ENCODE data around the gene POMGNT2. TPM values are rescaled to one million over a fixed set of nuclear protein-coding genes. Genes with fewer than 3 reads are reported as not detected.
A peak's percentile ranks its signal among the peaks of the same experiment; 100 is the strongest.

Gene POMGNT2
- total RNA-seq (ENCODE audit: insufficient read depth, low replicate concordance): 20.0 TPM

DNA sequence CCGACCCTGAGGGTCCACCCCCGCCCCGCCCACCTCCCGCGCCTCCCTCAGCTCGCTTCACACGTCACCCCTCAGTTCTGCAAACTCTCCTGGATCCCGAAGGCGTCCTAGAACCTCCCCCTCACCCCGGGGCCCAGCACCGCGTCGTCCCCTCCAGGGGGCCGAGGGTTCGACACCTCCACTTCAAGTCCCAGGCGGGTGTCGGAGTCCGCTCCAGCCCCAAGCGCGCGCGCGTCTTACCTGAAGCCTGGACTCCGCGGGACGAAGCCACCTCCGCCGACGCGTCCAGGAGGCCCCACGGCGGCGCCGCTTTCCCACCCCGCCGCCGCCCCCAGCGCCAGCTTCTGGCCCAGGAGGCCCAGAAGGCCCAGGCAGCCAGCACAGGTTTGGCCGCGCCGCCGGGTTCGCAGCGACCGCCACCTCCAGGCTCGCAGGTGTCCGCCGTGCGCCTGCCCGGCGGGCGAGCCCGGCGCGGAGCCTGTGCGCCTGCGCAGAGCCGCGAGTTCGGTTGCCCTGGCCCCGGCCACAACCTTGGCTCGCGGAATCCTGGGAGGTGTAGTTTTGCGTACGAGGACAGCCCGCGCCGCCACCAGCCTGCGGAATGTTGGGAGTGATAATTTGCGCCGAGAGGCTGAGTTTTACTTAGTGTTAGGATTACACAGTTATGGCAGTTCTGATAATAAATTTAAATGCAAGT, at the start of gene POMGNT2:
Gene POMGNT2, minus strand, starts transcription at position 484 of the 697 bp plus-strand sequence. CDS start 24,648 bp downstream, outside the sequence.
- peak; percentile 88 for DNase-seq (ENCODE audit: low spot score)

DNA sequence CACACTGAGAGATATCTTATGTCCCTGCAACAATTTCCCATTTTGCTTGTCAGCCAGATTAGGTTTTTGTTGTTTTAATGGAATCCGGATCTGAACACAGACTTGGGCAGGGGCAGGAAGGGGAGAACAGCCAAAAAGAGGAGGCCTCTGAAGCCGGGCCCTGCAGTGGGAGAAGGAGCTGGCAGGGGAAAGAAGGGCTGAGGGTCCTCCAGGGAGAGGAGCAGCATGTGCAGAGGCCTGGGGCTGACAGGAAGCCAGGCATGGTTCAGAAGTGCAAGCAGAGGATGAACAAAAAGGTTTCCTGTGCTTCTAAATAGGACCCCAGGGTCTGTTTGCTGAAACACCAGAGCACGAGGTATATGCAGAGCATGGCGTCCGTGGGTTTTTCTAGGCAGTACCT, 49.1 kb upstream of the POMGNT2 start:
- DNase-seq (ENCODE audit: low spot score): no peak

DNA sequence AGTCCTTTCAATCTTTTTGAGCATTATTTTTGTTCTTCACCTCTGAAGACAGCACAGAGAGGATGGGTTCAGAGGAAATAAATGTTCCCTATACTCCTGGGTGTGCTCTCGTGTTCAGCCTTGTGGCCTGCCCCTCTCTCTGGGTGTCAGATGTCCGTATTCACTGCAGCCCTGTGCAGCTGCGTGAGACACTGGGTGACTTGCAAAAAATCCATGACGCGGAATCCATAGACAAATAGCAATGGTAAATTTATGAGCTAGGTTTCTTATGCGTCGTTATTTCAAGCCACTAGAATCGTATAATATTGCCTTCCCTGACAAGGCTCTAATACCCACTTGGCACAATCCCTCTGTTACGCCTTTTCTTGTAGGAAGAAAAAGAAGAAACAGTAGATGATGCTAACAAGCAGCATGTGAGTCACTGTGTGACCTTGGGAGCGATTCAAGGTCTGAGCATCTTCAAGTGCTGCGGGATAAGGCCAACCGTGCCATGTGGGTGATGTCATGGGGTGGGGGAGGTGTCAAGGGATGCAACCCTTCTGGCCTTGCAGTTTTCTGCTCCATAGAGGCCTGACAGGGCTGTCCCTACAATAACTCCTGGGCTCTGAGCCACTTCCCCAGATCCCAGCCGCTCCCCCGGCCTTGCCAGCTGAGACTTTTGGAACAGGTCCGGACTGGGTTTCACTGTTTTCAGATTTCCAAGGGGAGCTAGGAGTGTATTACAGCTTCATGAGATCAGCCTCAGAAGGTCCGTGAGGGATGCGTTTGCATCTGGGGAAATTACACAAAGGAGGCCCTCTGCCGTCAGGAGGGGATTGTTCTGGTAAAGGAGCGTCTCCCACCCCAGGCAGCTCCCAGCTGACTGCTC, 47.6 kb upstream of the POMGNT2 start:
- DNase-seq (ENCODE audit: low spot score): peak; percentile 98

DNA sequence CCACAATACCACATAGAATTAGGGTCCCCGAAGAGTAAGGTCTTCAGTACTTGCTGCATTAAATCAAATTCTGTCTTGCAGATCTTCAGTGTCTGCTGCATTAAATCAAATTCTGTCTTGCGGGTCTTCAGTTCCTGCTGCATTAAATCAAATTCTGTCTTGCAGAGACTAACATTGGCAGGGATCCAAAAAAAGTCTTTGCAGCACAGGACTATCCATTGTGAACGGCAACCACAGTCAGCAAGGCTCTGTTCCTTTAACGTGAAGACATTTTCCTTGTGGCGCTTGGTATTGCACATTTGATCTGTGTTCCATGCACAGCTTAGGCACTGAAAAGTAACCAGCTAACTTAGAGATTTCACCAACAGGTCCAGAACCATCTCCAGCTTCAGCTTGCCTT, 46.8 kb upstream of the POMGNT2 start:
- DNase-seq (ENCODE audit: low spot score): peak; percentile 70

DNA sequence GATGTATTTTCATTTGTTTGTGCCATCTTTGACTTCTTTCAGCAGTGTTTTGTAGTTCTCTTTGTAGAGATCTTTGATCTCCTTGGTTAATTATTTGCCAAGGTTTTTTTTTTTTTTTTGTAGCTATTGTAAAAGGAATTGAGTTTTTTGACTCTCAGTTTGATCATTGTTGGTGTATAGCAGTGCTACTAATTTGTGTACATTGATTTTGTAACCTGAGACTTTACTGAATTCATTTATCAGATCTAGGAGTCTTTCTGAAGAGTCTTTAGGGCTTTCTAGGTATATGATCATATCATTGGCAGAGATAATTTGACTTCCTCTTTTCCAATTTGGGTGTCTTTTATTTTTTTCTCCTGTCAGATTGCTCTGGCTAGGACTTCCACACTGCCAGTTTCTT, 42.2 kb upstream of the POMGNT2 start:
- DNase-seq (ENCODE audit: low spot score): no peak

DNA sequence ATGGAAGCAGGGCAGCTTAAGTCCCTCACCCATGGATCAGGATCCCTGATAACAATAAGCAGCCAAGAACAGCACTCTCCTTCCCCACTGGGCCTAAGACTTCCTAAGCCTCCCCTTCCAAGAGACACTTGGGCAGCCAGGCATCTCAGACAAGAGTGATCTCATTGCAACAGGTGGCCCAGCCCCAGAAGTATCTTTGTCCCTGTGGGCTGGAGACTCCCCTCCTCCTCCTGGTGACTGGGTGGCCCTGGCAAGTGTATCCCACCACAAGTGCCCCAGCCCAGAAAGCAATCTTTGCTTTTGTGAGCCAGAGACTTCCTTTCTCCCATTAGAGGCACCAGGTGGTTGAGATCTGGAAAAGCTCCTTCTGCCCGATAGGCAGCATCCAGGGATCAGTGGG, 40.7 kb upstream of the POMGNT2 start:
- DNase-seq (ENCODE audit: low spot score): no peak

DNA sequence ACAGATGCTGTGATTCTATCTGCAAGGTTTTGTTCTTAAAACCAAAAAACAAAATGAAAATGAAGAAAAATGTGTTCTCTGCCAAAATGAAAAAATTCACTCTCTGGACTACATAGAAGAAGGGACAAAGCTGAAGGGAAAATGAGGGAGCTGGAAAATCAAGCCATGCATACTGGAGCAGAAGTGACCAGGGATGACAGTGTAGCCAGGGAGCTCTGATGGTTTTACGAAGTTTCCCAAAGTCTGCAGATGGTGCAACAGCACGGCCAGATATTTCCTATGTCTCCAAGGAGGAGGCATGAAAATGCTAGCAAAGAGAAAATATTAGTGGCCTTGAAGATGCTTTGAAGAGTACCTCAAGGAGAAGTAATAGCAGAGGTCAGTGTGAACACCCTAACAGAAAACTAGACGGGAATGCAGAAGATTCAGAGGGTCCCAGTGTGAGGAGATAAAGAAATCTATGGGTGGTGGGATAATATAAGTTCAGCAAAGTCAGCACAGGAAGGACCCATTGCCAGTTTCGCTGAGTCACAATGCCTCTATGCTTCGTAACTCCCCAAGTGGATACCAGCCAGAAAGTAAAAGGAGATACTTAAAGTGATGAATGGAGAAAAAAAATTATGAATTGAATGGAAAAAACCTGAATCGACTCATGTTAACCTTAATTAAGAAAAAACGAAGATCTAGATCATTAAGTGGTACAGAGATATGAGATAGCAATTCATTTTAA, 39.0 kb upstream of the POMGNT2 start:
- DNase-seq (ENCODE audit: low spot score): no peak

DNA sequence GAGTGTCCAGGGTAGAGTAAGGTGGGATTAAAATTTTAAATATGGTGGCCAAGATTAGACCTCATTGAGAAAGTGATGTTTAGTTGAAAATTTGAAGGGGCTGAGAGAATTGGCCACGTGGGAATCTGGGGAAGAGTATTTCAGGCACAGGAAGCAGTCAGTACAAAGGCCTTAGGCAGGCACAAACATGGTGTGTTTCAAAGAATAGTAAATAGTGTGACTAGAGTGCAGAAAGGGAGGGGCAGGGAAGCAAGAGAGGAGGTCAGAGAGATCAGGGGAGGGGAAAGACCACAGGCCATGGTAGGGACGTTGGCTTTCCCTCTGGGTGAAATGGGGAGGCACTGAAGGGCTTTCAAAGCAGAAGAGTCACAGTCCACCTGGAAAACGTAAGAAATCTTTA, 36.6 kb upstream of the POMGNT2 start:
- no peak for DNase-seq (ENCODE audit: low spot score)

DNA sequence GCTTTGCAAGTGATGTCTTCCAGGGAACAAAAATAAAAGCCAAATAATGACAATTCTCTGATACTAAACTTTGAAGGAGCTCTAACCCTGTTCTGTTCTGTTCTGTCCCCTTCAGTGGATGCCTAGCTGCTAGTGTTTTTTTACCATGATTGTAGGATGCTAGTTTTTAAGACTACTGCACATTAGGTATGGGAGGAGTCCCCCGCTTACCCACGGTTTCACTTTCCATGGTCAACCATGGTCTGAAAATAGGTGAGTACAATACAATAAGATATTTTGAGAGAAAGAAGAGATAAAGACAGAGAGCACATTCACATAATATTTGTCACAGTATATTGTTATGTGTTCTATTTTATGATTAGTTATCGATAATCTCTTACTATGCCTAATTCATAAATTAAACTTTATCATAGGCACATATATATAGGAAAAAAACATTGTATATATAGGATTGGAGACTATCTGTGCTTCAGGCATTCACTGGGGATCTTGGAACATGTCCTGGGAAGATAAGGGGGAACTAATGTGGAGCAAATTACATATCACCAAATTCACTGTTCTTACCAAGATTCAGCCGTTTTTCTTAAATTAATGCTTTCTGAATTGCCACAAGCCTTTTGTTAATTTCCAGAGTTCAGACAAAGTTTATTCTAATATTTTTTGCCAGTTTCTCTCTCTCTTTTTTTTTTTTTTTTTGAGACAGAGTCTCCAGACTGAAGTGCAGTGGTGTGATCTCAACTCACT, 32.8 kb upstream of the POMGNT2 start:
- DNase-seq (ENCODE audit: low spot score): no peak

DNA sequence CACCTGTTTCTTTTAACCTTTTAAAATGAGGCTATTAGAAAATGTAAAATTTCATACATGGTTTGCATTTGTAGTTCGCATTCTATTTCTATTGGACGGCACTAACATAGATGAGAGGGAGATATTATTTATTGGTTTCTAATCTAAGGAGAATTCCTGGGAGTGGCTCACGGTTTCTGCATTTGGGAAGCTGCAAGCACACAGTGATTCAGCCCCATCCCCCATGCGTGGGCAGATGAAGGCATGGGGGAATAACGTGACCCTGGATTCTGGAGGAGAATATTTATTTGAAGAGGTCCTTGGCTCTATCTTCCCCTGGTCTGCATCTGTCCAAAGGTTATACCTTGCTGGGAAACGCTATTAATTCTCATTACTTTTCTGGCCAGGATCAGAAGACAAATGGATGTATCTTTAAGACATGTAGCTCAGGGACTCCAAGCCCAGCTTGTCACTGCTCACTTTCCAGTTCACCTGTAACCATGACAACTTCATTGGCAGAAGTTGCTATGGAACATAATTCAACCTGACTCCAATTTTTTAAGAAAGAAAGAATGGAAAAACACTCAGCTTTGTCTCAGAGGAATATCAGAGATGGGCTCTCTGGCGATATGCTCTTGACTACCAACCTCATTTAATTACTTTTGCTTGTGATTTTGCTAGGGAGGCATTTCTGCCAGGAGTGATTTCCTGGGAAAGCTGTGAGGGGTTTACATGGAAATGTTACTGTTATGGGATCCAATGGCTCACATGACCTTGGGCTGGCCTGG, 27.2 kb upstream of the POMGNT2 start:
- no peak for DNase-seq (ENCODE audit: low spot score)

DNA sequence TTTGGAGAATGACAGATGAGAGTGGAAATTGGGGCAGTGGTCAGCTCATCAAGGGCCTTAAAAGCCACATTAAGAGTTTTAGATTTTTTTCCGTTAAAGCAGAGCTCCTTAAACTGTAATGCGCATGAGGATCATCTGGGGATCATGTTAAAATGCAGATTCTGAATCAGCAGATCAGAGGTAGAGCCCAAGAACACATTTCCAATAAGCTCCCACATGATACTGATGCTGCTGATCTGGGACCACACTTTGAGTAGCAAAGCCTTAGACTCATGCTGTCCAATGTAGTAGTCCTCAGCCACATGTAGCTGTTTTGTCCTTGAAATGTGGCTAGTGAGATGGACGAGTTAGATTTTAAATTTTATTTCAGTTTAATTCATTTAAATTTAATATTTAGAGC, 26.3 kb upstream of the POMGNT2 start:
- DNase-seq (ENCODE audit: low spot score): no peak

DNA sequence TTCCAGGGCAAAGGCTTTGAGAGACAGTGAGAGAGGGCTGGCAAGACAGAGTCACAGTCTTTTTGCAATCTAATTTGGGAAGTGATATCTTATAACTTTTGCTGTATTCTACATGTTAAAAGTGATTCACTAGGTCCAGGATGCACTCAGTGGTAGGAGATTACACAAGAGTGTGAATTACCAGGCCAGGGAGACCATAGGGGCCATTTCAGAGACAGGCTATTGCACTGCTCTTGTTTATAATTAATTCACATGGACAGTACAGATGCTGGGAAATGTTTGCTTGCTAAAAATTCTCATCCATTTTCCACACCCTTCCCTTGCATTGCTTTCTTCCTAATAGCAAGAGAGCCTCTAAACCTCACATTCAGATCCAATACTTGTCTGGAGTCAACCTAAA, 22.6 kb upstream of the POMGNT2 start:
- no peak for DNase-seq (ENCODE audit: low spot score)

DNA sequence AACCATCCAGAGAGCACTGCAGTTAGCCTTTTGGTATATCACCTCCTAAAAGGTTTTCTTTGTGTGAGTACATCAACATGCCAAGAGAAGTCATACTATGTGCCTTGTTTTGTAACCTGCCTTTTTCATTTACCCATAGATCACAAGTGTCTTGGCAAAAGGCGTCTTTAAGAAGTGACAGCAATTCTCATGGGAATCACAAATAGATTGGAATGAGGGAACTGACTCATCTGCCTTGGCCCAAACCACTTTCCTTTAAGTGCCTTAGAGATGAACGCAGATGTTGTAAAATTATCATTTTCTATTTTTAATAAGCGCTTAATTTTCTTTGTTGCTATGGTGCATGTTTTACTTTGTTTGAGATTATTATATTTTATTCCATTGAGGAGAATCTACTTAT, 20.7 kb upstream of the POMGNT2 start:
- DNase-seq (ENCODE audit: low spot score): no peak

DNA sequence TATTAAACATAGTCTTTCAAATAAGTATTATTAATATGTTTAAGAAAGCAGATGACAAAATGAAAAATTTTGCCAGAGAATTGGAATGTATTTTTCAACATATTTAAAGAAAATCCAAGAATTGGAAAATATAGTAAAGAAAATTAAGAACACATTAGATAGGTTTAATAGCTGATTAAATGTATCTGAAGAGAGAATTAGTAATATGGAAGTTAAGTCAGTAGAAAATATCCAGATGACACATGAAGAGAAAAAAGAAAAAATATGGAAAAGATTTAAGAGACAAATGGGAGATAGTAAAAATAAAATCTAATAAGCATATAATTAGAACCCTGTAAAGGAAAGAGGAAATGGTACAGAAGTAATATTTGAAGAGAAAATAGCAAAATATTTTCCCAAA, 18.0 kb upstream of the POMGNT2 start:
- no peak for DNase-seq (ENCODE audit: low spot score)

DNA sequence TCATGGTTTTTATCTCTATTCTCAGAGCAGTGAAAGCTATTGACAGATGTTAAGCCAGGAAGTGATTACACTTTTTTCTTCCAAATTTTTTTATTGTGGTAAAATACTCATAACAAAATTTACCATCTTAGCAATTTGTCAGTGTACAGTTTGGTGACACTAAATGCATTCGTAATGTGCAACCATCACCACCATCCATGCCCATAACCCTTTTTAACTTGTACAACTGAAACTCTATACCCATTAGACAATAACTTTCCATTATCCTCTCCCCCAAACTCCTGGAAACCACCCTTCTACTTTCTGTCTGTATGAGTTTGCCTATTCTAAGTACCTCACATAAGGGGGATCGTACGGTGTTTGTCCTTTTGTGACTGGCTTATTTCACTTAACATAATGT, 15.1 kb upstream of the POMGNT2 start:
- DNase-seq (ENCODE audit: low spot score): no peak

DNA sequence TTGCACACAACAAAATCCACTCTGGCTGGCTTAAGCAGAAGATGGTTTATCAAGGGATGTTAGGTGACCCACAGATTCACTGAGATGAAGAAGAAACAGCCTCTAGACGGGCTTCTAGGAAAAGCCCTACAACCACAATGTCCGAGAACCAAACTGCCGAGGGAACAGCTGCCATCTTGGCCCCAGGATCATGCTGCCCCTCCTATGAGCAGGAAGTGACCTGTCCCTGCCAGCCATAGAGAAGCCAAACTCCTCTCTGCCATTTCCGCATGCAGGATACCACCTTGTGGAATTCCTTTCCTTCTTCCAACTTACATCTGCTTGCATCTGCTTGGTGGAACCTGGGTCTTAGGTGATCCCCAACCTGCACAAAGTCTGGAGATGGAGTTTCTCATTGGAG, 11.4 kb upstream of the POMGNT2 start:
- no peak for DNase-seq (ENCODE audit: low spot score)

DNA sequence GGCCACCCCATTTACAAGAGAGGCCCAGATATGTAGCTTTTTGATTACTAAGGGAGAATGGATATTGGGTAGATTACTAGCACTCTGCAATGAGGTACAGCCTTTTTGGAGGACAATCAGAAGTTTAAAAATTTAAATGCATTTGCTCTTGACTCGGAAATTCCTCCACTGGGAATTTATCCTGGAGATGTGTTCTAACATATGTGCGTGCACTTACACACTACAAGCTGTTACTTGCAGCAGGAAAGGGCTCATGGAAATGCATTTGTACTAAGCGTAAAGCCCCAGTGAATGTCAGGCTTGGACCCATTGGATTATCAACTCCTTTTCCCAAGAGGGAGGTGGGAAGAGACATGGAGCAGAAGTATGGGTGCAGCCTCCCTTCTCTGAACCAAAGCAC, 7.8 kb upstream of the POMGNT2 start:
- DNase-seq (ENCODE audit: low spot score): no peak

DNA sequence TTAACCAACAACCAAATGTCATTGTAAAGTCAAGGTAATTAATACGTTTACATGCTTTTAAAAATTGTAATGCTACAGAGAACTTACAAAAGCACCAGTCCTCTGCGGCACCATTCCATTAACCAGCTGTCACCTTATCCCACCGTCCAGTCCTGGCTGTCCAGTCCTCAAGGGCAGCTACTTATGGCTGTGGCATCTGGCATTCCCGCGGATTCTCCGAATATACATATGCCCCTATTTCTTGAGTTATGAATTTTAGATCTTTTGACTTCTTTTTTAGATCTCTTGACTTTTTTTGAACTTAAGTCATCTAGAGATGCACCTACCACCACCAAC, 382 bp upstream of the POMGNT2 start:
- DNase-seq (ENCODE audit: low spot score): no peak

DNA sequence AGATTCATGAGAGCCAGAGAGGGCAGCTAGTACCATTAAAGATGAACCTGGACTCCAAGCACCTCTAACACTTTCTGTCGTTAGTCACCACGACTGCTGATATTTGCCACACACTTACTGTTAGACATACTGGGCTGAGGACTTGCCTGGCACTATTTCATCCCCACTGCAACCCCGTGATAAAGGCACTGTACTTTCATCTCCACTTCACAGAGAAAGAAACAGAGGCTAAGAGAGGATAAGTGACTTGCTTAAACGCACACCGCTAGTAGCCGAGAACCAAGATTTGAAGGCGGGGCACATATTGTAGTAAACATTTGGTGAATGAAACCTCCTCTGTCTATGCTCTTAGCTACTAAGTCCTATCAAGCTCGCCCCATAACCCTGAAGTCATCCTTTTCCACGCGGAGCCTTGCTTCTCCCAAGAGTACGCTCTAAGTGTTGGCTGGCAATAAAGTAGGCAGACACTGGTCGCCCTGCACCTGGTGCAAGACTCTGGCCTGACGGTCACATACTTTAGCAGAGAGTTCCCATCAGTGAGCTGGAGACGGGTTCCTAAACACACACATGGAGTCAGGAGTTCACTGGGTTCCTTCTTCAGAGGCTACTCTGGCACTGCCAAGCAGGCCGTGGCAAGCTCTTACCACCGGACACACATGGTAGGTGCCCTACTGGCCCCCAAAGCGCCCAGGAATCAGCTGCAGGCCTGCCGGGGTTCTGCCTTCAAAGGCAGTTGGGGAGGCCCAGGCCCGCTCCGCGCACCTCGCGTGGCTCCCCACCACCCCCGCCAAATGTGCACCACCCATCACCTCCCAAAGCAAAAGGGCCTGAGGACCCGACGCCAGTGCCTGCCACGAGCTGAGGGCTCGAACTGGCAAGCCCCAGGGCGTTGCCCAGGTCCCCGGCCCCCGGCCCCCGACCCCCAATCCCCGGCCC, 951 bp downstream of the POMGNT2 start:
- peak; percentile 13 for DNase-seq (ENCODE audit: low spot score)

DNA sequence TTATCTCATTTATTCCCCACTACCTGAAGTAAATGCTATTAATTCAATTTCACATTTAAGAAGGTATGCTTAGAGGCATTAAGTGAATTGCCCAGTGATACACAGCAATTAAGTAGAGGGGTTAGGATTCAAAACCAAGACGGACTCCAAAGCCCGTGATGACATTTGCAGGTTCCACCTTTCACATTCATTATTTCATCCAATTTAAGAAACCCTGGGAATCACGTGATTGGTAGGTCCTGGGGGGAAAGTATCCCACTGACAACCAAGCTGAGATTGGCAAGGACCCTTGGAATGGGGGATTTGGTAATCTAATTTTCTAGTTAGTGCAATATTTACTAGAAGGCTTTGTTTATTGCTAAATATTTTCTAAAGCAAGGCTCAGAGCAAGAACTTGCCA, 1.8 kb downstream of the POMGNT2 start:
- DNase-seq (ENCODE audit: low spot score): no peak

All from umbilical cord (tissue), 2 donors.